ENCODE measurements around the gene CNTLN. TPM values are rescaled to one million over a fixed set of nuclear protein-coding genes. Genes with fewer than 3 reads are reported as not detected.

CNTLN gene
- total and polyA plus RNA-seq, 9 donors = 8.4 to 24.8 (median 16.2) TPM

- Histone ChIP-seq H3K4me1 (ENCODE audit: insufficient read depth) (no peaks in the 10 kb centered on the region), H3K27me3 (no peaks in the 10 kb centered on the region), H3K9me3 (no peaks in the 10 kb centered on the region), H3K4me3 (no peak overlapping the region), H3K36me3 (no peaks in the 10 kb centered on the region), H3K27ac (no peak overlapping the region)
- 39 to 58% (median 42%) methylated on average over 2 of the region's 2 CpGs for WGBS, 3 donors
- TF ChIP-seq POLR2A (IDR thresholded peaks at IDR 0.05) (no peak), CTCF (IDR thresholded peaks at IDR 0.05) (no peak), EP300 (IDR thresholded peaks at IDR 0.05) (no peak)
- DNase-seq = no peak
- intact Hi-C loops (cut with DNase I) = no loop called here
Measured at GRCh38 chr9:17551023-17551422, 416.2 kb downstream of the CNTLN start.

Small RNA genes lying within 50 kb of the gene (small RNA-seq; reads per million reads assigned to genes)
- gene RPS29P33 = not detected
